HS-27A (cell line): Measurements from ENCODE around the gene SETD4.
"Not testable (repeated sequence)": the region's sequence is repeated elsewhere in the genome, so short reads cannot be mapped to it uniquely, and the experiment has no call there.

Experiments used
- DNase-seq: peaks from one replicate; pipeline ENCODE4 v3.0.0-alpha.2; 2012; ENCODE audit warnings: low read depth, missing footprints

The SETD4 gene

GRCh38 chr21:36079010-36079649, 18.8 kb upstream of the SETD4 start:
- DNase-seq: no peak

GRCh38 chr21:36077758-36078157, 17.4 kb upstream of the SETD4 start:
- no peak for DNase-seq

GRCh38 chr21:36076878-36077655, 16.7 kb upstream of the SETD4 start:
- no peak for DNase-seq

GRCh38 chr21:36075953-36076352, 15.6 kb upstream of the SETD4 start:
- DNase-seq: no peak

- DNase-seq: no peak
Observed at GRCh38 chr21:36075171-36075570, 14.8 kb upstream of the SETD4 start.

- DNase-seq: not testable (repeated sequence)
Observed at GRCh38 chr21:36073911-36074310, 13.6 kb upstream of the SETD4 start.

GRCh38 chr21:36073181-36073580, 12.9 kb upstream of the SETD4 start:
- no peak for DNase-seq

GRCh38 chr21:36072453-36073162, 12.3 kb upstream of the SETD4 start:
- no peak for DNase-seq

GRCh38 chr21:36070999-36071398, 10.7 kb upstream of the SETD4 start:
- no peak for DNase-seq

- peak; percentile 69 for DNase-seq
Observed at GRCh38 chr21:36069713-36070583, 9.6 kb upstream of the SETD4 start, which contains the start of gene CBR1. TSS of gene CBR1 (plus strand) at chr21:36070024. CDS start at chr21:36070116, 92 bp downstream.

GRCh38 chr21:36068748-36069398, 8.5 kb upstream of the SETD4 start:
- DNase-seq: no peak

GRCh38 chr21:36065497-36066036, 5.2 kb upstream of the SETD4 start:
- no peak for DNase-seq

GRCh38 chr21:36064085-36064460, 3.7 kb upstream of the SETD4 start:
- no peak for DNase-seq

- no peak for DNase-seq
Observed at GRCh38 chr21:36063375-36064084, 3.2 kb upstream of the SETD4 start.

- DNase-seq: no peak
Observed at GRCh38 chr21:36061445-36061844, 1.1 kb upstream of the SETD4 start.

- no peak for DNase-seq
Observed at GRCh38 chr21:36059823-36060158, 535 bp downstream of the SETD4 start.

GRCh38 chr21:36055551-36055950, 4.8 kb downstream of the SETD4 start:
- no peak for DNase-seq

- no peak for DNase-seq
Observed at GRCh38 chr21:36053715-36054062, 6.6 kb downstream of the SETD4 start.

- DNase-seq: no peak
Observed at GRCh38 chr21:36052860-36053714, 7.2 kb downstream of the SETD4 start.

- no peak for DNase-seq
Observed at GRCh38 chr21:36048357-36048756, 12.0 kb downstream of the SETD4 start.
